Stimulated activated CD8-positive, alpha-beta memory T cell treated with anti-CD3 and anti-CD28 coated beads, Interleukin-15, amount 100 ng/mL, for 24 hours (primary cell): ENCODE measurements around the gene PI4KA.
"Not testable (repeated sequence)": the region's sequence is repeated elsewhere in the genome, so short reads cannot be mapped to it uniquely, and the experiment has no call there.

Source experiments
- DNase-seq: peaks from one replicate; pipeline ENCODE4 v3.0.0-alpha.2; 2020; ENCODE audit warnings: low read depth

Gene PI4KA

DNA sequence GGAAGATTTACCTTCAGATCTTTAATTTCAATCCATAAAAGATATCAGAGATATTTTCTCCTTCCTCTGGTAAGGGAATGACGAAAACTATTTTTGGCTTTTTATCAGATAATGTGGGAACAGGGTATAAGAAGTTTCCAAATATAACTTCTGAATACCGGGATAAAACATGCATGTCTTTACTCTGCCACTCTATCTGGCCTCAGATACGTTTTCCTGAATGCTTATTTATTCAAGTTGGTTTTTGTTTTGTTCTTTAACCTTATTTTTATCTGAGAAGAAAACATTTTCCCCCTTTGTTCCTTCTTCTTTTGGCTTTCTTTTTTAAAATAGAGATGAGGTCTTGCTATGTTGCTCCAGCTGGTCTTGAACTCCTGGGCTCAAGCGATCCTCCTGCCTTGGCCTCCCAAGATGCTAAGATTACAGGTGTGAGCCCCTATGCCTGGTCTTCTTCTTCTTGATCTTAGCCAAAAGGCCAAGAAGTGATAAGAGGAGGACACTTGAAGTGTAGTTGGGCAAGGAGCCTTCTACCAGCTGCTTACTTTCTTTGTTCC, 83.2 kb downstream of the PI4KA start:
- DNase-seq: no peak

DNA sequence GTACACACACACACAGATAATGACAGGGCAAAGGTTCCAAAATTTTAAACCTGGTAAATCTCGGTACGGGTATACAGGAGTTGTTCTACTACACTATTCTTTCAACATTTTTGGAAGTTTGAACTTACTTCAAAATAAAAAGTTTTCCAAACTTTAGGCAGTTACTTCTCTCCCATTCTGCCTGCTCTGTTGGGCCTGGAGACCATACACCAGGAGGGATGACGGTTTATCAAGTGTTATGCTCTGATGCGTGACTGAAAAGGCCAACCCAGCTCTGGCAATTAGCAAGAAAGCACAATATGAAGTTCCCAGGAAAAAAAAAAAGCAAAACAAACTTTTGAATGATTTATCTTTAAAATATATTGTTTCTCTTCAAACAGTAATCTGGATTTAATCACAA, 83.7 kb downstream of the PI4KA start:
- no peak for DNase-seq

DNA sequence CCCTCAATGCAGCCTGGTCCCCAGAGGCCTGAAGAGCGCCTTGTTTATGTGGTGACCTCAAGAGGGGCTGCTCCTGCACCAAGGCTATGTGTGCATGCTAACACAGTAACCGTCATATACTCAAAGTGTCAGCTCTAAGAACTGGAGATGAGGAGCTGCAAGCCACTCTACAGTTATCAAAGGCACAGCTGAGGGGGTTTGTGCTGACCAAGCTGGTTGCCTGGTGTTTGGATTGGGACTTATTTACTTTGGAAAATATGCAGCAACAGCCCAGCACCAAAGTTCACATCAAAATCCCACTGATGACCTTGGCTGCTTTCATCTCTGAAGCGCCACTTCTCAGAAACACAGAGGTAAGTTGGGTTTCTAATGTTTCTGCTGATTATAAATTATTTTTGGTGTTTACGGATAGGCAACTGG, 84.8 kb downstream of the PI4KA start, which contains the start of gene SERPIND1:
Gene SERPIND1, plus strand, starts transcription at position 321 of the 420 bp plus-strand sequence. CDS start 5,200 bp downstream, outside the sequence.
- DNase-seq: no peak

DNA sequence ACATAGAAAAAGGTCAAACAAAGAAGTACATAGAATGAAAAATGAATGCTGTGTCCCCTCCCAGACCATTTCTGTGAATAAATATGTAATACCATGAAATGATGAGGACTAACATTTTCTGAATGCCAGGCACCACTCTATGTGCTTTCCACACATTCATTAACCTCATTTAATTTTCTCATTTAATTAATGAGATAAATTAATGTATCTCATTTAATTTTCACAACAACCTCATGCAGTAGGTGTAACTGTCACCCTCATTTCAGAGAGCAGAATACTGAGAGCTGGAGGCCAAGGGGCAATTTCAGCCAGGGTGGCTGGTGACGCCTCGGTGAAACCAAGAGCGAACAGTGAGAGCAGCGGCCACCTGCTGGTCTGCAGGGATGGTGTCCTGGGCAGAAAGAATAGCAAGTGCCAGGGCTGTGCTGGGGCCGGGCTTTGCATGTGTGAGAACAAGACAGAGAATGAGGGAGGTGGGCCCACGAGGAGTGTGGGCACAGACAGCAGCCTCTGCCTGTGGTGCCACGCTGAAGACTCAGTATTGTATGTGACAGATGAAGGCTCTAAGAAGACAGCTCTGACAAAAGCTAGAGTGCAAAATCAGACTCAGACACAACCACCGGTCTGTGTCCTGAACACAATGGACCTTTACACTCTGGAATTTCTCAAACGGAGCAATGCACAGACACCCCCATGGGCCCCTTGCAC, 86.5 kb downstream of the PI4KA start:
- no peak for DNase-seq

DNA sequence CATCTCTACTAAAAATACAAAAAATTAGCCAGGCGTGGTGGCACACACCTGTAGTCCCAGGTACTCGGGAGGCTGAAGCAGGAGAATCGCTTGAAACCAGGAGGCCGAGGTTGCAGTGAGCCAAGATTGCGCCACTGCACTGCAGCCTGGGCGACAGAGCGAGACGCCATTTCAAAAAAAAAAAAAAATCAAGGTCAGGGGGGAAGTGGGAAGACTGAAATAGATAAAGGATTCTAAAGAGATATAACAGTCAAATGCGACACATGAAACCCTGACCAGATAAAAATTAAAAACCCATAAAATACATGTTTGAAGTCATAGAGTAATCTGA, 89.2 kb downstream of the PI4KA start:
- not testable (repeated sequence) for DNase-seq

DNA sequence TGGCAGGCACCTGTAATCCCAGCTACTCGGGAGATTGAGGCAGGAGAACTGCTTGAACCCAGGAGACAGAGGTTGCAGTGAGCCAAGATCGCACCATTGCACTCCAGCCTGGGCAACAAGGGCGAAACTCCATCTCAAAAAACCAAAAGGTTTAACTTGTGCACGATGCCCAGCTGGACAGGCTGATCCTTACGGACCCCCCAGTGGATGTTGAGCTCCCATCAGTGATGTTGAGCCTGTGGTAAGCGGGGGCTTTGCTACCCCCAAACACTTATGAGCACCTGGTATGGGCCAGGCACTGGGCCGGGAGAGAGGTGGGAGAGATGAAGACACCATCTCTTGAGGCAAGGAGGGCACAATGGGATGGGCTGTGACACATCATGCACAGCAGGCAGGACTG, 92.1 kb downstream of the PI4KA start:
- DNase-seq: no peak

DNA sequence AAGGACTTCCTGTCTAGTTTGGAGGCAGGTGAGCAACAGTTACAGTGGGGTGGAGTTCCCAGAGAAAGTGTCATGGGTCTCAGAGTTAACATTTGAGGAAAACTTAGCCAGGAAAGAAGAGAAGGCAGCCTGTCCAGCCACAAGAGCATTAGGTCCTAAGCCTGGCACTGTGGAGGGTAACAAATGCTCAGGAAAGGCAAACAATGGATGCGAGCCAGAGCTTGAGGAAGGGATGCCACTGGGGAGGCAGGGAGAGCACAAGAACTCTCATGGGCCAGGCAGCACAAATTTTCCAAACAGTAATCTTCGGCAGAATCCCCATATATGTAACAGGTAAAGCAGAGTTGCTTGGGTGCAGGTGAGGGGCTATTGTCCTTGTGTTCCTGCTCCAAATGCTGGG, 92.7 kb downstream of the PI4KA start:
- no peak for DNase-seq

DNA sequence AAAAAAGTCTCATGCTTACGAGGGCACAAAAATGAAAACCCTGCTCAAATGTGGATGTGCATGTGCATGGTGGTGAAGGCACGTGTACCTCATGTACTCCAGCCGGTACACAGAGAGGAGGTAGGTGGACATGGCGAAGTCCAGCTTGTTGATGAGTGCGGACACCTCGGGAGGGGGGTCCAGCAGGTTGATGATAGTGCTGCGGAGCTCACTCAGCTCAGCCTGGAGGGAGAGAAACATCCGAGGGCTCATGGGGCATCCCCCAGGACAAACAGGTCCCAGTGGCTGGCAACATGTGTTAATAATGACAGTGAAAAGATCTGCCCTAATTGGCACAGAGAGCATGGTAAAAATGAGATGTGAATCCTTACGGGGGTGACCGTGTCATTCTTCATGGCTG, 93.9 kb downstream of the PI4KA start:
- no peak for DNase-seq

DNA sequence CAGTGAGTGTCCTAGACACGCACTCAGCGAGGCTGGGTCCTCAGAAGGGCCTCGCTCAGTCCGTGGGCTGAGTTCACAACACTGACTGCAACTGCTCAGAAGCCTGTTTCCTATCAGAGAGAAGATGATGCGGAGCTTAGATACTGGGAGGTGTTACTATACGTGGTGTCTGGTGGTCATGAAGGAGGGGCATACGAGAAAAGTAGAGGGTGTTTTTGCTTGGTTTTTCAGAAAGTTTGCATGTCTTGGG, 94.2 kb downstream of the PI4KA start:
- no peak for DNase-seq

DNA sequence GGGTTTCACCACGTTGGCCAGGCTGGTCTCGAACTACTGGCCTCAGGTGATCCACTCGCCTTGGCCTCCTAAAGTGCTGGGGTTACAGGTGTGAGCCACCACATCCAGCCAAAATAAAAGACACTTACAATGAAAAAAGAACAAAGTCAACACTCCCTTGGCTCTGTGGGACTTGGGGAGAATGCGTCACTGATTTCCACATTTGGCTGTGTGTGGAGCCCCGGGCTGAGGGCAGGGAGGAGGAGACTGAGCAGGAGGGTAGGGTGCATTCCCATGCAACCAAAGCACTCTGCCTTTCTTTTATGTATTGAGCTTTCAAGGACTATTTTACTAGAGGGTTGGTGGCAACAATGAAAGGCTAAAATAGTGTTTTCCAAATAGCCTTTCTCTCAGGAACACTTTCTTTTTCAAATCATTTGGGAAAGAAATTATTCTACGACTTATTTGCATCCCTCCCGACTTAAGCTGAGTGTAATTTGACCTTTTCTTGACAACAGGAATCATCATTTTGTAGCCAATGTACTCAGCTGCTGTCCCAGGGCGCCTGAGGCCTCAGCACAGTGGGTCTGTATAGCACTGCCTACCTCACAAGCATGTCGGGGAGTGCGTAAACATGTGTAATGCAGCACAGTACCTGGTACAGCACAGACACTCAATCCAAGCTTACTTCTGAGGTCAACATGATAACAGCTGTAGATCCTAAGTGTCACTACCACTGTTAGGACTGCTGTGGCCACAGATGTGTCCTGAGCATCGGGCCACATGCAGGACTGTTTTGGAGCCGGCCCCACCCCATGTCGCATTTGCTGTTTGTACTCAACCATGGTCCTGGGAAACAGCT, 94.8 kb downstream of the PI4KA start:
- no peak for DNase-seq

DNA sequence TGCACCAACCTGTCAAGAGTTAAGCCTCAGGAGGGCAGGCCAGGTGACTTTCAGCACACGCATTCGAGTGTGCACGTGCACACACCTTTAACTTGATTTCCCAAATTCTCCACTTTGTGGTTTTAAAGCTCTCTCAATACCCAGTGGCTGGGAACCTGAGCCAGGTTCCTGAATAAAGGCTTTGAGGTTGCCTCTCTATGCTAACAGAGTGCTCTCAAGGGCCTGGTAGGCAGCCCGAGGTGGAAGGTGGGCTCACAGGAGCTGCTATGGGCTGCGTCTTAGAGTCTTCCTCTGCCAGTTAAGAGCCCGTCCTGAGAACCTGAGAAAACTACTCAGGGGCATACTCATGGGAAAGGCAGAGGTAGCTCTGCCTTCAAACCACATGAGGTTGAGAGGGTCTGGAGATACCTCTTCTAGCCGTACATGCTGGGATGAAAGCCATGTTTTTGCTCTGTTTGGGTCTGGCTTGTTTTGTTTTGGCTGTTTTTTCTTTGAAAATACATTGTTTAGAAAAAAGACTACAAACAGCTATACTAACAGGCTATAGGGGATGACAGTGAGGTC, 96.3 kb downstream of the PI4KA start:
- DNase-seq: no peak

DNA sequence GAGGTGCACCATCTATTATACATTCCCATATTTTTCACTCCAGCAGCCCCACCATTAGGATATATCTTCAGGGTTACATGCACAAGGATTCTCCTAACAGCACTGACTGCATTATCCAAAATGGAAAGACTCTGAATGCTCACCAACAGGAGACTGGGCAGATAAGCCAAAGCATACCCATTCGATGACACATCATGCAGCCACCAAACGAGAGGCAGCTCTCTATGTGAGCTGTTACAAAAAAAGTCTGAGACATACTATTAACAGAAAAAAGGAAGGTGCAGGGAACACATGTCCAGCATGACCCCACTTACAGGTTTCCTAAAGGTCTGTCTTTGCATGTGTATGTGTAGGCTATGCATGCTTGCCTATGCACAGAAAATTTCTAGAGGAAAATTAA, 97.1 kb downstream of the PI4KA start:
- DNase-seq: no peak

DNA sequence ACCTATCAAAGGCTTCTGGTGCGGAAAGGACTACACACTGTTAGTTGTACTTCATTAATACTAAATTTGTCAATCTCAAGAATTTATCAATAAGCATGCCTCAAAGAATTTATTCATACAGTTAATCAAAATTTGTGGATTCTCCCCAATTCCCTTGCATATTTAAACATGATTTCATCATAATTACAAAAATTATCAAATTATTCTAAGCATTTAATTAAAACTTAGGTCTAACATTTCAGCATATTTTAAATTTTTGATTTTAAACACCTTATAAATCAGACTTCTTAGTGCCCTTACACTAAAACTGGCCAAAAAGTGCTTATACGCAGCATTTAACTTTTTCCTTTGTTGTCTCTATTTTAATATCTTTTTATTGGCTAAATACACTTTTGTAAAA, 98.5 kb downstream of the PI4KA start:
- no peak for DNase-seq

DNA sequence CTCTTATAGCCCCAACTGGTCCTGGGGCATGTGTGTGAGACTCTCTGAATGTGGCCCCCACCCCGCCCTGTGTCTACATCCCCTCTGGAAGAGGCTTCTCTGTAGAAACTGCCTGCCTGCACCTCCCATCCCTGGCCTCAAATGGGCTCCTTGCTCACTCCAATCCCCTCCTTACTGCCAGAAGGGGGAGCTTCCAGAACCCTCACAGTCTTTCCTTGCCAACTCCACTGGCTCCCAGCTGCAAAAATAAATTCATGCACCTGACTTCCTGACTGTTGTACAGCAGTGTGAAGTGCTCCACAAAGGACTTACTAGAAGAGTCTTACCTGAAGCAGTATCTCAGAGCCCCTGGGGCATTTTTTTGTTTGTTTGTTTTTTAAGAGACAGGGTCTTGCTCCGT, 99.9 kb downstream of the PI4KA start:
- no peak for DNase-seq

DNA sequence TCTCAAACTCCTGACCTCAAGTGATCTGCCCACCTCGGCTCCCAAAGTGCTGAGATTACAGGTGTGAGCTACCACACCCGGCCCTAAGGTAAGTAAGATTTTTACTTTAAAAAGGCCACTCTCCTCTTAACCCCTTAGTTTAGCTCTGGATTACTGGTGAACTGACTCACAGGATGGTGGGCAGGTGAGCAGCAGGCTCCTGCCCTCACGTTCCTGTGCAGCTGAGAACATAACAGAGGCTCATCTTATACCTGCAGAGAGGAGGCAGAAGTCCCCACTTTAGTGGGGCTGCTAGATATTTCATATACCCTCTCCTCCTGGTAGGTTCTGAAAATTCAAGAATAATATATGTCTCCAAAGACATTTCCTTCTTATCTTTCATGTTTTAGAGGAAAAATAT, 101.8 kb downstream of the PI4KA start:
- no peak for DNase-seq

DNA sequence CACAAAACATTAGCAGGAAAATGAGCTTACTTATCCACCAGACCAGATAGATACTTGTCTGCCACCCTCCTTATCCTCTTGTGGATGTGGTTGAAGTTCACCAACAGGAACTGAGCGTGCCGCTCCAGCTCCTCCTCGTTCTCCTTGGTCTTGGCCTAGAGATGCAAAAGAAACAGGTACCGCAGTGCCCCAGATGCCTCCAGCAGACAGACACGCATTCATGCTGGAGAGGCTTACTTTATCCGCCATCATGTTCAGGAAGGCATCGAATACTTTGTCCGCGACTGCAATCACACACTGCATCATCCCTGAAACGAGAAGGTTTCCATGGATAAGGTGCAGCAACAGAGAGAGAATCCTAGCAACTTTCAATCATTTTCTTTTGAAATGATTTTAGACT, 105.7 kb downstream of the PI4KA start:
- no peak for DNase-seq

DNA sequence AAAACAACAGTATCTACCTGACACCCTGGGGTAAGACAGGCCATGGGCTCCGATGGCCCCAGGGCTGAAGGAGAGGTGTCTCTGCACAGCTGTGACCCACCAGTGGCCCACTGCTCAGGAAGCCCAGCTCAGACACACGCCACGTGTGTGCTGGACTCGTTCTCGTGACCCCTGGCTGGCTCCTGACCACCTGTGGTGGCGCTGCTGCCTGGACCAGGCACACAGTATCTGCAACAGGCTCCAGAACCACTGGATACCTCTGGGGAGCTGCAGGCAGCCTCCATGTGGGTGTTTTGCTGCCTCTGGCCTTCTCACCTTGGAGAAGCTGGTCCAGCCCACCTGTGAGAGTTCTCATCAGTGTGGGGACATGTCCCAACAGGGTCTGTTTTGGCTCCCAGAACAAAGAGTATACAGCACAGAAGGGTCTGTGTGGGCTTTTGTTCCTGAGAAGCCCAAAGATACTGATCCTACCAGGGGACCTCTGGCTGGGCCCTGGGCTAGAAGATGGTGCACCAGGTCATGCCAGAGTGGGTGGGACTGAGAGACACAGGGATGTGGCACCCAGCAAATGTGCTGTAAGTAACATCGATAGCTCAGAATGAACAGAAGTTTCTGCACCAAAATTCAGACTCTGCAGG, 106.4 kb downstream of the PI4KA start:
- DNase-seq: no peak

DNA sequence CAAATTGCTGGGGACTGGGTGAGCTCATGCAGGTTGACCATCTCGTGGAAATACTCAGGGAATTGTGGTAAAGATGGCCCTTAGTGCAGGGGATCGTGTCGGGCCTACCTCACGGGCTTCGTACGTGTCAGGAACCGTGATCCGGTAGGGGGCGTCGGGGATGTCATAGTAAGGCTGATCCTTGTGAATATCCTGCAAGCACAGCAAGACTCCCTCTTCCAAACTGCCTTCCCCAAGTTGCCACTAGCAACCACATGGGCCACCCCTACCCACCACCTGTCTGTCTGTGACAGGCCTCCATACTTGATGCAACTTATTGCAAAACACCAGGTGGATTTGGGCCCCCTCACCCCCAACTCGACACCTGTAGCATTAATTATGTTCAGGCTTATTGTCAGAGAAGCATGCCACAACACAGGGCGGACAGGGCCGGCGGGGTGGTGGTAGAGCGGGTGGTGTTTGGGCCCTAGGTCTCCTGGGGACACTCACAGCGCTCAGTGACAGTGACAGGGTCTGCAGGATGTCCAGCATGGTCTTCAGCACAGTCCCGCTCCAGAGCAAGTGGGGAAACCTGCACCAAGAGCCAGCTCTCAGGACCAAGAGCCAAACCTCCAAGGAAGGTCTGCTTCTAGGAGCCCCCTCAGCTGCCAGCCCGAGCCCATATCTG, 107.3 kb downstream of the PI4KA start:
- no peak for DNase-seq

DNA sequence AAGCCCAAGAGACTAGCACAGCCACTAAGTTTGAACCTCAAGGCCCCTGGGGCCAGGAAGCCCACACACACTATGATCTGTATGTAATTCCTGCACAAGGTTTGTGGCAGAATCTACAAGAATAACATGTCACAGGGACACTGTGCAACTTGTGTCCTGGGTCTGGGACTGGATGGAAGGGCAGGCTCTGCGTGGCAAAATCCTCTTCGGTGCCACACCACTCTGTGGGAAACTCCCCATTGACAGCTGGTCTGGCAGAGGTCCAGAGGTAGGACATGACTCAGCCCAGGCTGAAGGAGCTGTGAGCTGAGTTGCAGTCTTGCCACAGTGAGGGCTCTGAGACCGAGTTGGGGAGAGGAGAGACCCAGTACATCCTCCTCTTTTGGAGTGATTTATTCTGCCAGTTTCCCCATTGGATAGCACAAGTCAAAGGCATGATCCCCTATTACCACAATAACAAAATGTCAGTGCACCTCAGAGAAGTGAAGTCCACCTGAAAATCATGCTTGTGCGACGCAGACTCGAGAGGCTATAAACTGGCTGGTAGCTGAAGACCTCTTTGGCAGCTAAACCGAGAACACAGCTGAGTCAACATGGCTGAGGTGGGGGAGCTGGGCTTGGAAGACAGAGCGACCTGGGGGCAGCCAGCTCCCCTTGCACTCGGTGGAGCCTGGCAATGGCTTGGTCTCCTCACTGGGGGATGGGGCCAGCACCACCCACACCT, 108.0 kb downstream of the PI4KA start:
- DNase-seq: no peak

DNA sequence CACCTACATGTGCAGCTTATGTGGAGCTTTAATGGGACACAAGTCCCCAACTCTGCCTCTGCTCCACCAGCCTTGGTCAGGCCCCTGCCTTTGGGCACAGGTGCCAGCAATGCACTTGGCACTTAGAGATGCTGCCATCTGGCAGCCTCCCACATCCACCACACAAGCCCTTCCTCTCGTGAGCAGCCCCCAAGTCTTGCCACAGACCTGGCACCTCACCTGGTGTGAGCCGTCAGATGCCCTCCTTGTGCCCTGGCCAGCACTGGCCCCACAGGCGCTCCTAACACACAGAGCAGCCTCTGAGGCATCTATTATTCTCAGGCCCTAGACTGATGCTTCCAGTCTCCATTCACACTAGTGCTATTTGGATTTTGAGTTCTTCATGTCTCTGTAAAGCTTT, 109.2 kb downstream of the PI4KA start:
- DNase-seq: no peak

DNA sequence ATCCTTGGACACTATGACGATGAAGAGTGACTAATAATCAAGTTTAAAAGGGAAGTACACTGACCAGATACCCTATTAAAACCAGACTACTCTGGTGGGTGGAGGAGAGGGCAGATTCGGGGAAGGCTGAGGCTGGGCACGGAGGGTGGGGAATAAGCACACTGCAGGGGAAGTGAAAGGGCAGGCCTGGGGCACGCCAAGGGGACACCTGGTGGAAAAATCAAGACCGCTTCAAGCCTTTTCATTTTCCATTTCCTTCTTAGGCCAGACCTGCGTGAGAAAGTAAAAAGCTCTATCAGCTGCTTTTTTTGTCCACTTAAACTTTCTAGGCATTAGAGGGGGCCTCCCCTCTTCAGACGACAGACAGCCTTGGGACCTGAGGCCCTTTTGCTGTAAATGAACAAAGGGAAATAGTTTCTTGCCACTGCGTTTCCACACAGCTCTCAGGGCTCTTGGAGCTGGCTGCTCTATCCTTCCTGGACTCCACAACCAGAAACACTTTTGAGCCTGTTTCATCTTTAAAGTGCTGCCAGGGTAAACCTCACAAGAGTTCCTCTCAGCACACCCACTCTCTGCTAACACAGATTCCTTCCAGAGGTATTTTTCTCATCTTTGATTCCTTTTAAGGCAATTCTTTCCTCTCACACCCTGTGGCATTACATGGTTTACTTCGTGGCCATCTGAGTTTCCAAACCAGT, 109.7 kb downstream of the PI4KA start:
- DNase-seq: no peak
